SK-N-SH treated with all-trans-retinoic acid at 6 μM for 48 hours (cell line): ENCODE data around the gene MRPL16.
A peak's percentile ranks its signal among the peaks of the same experiment; 100 is the strongest.

Experiments used
- ATAC-seq: fragments of 200-7000 bp; cut with Tn5 transposase; 3 replicates; pipeline ENCODE4 v1.9.1; 2020; ENCODE audit warnings: mild to moderate bottlenecking, moderate library complexity
- ARNTL ChIP-seq: fragments of 450-650 bp; formaldehyde crosslinking; IDR thresholded peaks from 2 replicates; pipeline ENCODE4 v1.5.0; 2020; ENCODE audit warnings: low read depth, mild to moderate bottlenecking, moderate library complexity, borderline replicate concordance
- CREB5 ChIP-seq: fragments of 250-450 bp; sonication (Bioruptor Pico); IDR thresholded peaks from 2 replicates; pipeline ENCODE4 v1.5.1; 2020; ENCODE audit warnings: low read depth, mild to moderate bottlenecking, moderate library complexity
- CSDC2 ChIP-seq: fragments of 250-450 bp; sonication (Bioruptor Pico); IDR thresholded peaks from 2 replicates; pipeline ENCODE4 v1.5.0; 2020; ENCODE audit warnings: mild to moderate bottlenecking, moderate library complexity
- ESRRG ChIP-seq: fragments of 250-450 bp; sonication (Bioruptor Pico); IDR thresholded peaks from 2 replicates; pipeline ENCODE4 v1.6.1; 2021; ENCODE audit warnings: mild to moderate bottlenecking
- GLIS3 ChIP-seq: fragments of 250-450 bp; sonication (Bioruptor Pico); IDR thresholded peaks from 2 replicates; pipeline ENCODE4 v1.5.0; 2020; ENCODE audit warnings: mild to moderate bottlenecking, moderate library complexity
- ISL1 ChIP-seq: fragments of 250-450 bp; sonication (Bioruptor Pico); IDR thresholded peaks from 2 replicates; pipeline ENCODE4 v2.1.2; 2022; ENCODE audit warnings: mild to moderate bottlenecking, moderate library complexity
- OSR1 ChIP-seq: fragments of 250-450 bp; sonication (Bioruptor Pico); IDR thresholded peaks from 2 replicates; pipeline ENCODE4 v1.8.0; 2022; ENCODE audit warnings: moderate library complexity, mild to moderate bottlenecking, inconsistent platforms
- PPARA ChIP-seq: fragments of 250-450 bp; sonication (Bioruptor Pico); IDR thresholded peaks from 2 replicates; pipeline ENCODE4 v1.5.0; 2020; ENCODE audit warnings: mild to moderate bottlenecking, borderline replicate concordance
- RARB ChIP-seq: fragments of 250-450 bp; sonication (Bioruptor Pico); IDR thresholded peaks from 2 replicates; pipeline ENCODE4 v1.8.0; 2021; ENCODE audit warnings: mild to moderate bottlenecking, moderate library complexity
- SNAI2 ChIP-seq: fragments of 250-450 bp; sonication (Bioruptor Pico); IDR thresholded peaks from 2 replicates; pipeline ENCODE4 v1.5.0; 2020; ENCODE audit warnings: mild to moderate bottlenecking, moderate library complexity
- TCF4 ChIP-seq: fragments of 250-450 bp; sonication (Bioruptor Pico); IDR thresholded peaks from 2 replicates; pipeline ENCODE4 v1.8.0; 2021; ENCODE audit warnings: mild to moderate bottlenecking, moderate library complexity, borderline replicate concordance
- TOX ChIP-seq: fragments of 250-450 bp; sonication (Bioruptor Pico); IDR thresholded peaks from 2 replicates; pipeline ENCODE4 v1.8.0; 2021; ENCODE audit warnings: mild to moderate bottlenecking, moderate library complexity, borderline replicate concordance
- TSHZ2 ChIP-seq: fragments of 250-450 bp; sonication (Bioruptor Pico); IDR thresholded peaks from 2 replicates; pipeline ENCODE4 v1.5.0; 2020; ENCODE audit warnings: mild to moderate bottlenecking, moderate library complexity
- ZFP3 ChIP-seq: fragments of 250-450 bp; sonication (Bioruptor Pico); IDR thresholded peaks from 2 replicates; pipeline ENCODE4 v1.5.0; 2020; ENCODE audit warnings: mild to moderate bottlenecking, moderate library complexity
- ZFP30 ChIP-seq: fragments of 450-650 bp; formaldehyde crosslinking; IDR thresholded peaks from 2 replicates; pipeline ENCODE4 v1.5.0; 2022; ENCODE audit warnings: mild to moderate bottlenecking, moderate library complexity
- ZNF565 ChIP-seq: fragments of 450-650 bp; formaldehyde crosslinking; conservative IDR thresholded peaks from 2 replicates; pipeline ENCODE4 v1.5.0; 2020; ENCODE audit warnings: low read depth, mild to moderate bottlenecking, moderate library complexity
- ZNF70 ChIP-seq: fragments of 450-650 bp; formaldehyde crosslinking; IDR thresholded peaks from 2 replicates; pipeline ENCODE4 v1.5.0; 2020; ENCODE audit warnings: mild to moderate bottlenecking, moderate library complexity
- ZNF8 ChIP-seq: fragments of 450-650 bp; formaldehyde crosslinking; IDR thresholded peaks from 2 replicates; pipeline ENCODE4 v1.5.0; 2020; ENCODE audit warnings: mild to moderate bottlenecking, moderate library complexity
- TF ChIP-seq, protein P1 (sequence below): fragments of 250-450 bp; sonication (Bioruptor Pico); IDR thresholded peaks from 2 replicates; pipeline ENCODE4 v1.8.0; 2020; ENCODE audit warnings: mild to moderate bottlenecking, moderate library complexity, borderline replicate concordance
- TF ChIP-seq, protein P2 (sequence below): fragments of 250-450 bp; sonication (Bioruptor Pico); IDR thresholded peaks from 2 replicates; pipeline ENCODE4 v1.8.0; 2021; ENCODE audit warnings: low read depth, mild to moderate bottlenecking, moderate library complexity, borderline replicate concordance

Gene MRPL16

GRCh38 chr11:59802639-59803176 is 7.9 kb downstream of the MRPL16 start:
- TF ChIP-seq TCF4 (CRISPR knock-in tag) (no peak), RARB (no peak), CSDC2 (no peak), PPARA (CRISPR knock-in tag) (no peak), SNAI2 (no peak), ZFP3 (CRISPR knock-in tag) (no peak), GLIS3 (no peak), ZNF565 (CRISPR knock-in tag) (no peak), CREB5 (CRISPR knock-in tag) (no peak), TOX (CRISPR knock-in tag) (no peak), ISL1 (no peak)
- ATAC-seq: peak; percentile 88

DNA sequence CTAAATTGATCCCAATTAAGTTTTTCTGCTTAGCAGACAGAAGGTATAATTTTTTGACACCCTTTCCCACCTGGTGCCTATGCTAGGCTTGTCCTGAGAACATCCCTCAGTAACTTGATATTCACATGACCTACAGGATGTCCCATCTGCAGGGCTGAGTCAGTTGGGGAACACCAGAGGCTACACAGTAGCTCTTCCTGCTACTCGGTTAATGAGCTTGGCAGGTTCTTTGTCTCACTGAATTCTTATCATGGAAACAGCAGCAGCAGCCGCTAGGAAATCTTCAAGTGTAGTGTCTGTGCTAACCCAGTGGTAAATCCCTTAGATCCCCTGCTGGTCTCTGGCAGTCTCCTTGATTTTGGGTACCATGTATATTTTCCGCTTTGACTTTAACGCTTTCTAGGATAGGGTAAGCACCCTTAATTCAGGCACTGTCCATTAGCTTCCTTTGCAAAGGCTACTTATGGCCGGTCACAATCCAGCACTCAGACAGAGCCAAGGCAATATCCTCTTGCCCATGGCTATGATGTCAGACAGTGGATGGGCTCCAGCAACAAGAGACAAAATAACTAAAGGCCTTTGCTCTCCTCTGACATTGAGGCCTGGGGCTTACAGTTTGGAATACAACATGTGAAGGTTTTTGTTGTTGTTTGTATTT is 8.5 kb downstream of the MRPL16 start:
- no peak for TF ChIP-seq RARB
- no peak for TF ChIP-seq PPARA (CRISPR knock-in tag)
- no peak for TF ChIP-seq ESRRG
- TF ChIP-seq, protein P1, sequence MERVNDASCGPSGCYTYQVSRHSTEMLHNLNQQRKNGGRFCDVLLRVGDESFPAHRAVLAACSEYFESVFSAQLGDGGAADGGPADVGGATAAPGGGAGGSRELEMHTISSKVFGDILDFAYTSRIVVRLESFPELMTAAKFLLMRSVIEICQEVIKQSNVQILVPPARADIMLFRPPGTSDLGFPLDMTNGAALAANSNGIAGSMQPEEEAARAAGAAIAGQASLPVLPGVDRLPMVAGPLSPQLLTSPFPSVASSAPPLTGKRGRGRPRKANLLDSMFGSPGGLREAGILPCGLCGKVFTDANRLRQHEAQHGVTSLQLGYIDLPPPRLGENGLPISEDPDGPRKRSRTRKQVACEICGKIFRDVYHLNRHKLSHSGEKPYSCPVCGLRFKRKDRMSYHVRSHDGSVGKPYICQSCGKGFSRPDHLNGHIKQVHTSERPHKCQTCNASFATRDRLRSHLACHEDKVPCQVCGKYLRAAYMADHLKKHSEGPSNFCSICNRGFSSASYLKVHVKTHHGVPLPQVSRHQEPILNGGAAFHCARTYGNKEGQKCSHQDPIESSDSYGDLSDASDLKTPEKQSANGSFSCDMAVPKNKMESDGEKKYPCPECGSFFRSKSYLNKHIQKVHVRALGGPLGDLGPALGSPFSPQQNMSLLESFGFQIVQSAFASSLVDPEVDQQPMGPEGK (CRISPR knock-in tag): no peak
- no peak for TF ChIP-seq ZFP30 (CRISPR knock-in tag)
- no peak for TF ChIP-seq TOX (CRISPR knock-in tag)
- no peak for TF ChIP-seq ISL1
- ATAC-seq: peak; percentile 79

GRCh38 chr11:59801160-59801706 is 9.3 kb downstream of the MRPL16 start:
- no peak for ATAC-seq
- TF ChIP-seq ISL1 (no peak), OSR1 (CRISPR knock-in tag) (no peak), TSHZ2 (CRISPR knock-in tag) (no peak), ZNF8 (CRISPR knock-in tag) (no peak), RARB (no peak), GLIS3 (no peak), ZFP3 (CRISPR knock-in tag) (no peak), ARNTL (CRISPR knock-in tag) (no peak), PPARA (CRISPR knock-in tag) (no peak), TOX (CRISPR knock-in tag) (no peak), ZNF70 (CRISPR knock-in tag) (no peak), SNAI2 (no peak), ZNF565 (CRISPR knock-in tag) (no peak)
- TF ChIP-seq, protein P2, sequence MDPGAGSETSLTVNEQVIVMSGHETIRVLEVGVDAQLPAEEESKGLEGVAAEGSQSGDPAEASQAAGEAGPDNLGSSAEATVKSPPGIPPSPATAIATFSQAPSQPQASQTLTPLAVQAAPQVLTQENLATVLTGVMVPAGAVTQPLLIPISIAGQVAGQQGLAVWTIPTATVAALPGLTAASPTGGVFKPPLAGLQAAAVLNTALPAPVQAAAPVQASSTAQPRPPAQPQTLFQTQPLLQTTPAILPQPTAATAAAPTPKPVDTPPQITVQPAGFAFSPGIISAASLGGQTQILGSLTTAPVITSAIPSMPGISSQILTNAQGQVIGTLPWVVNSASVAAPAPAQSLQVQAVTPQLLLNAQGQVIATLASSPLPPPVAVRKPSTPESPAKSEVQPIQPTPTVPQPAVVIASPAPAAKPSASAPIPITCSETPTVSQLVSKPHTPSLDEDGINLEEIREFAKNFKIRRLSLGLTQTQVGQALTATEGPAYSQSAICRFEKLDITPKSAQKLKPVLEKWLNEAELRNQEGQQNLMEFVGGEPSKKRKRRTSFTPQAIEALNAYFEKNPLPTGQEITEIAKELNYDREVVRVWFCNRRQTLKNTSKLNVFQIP (CRISPR knock-in tag): no peak
